Central memory CD8-positive, alpha-beta T cell (primary cell): ENCODE measurements around the gene PDXDC1.
"Not testable (repeated sequence)": the region's sequence is repeated elsewhere in the genome, so short reads cannot be mapped to it uniquely, and the experiment has no call there.

Experiments
- ATAC-seq: fragments of 150-1000 bp; cut with Tn5 transposase; replicated peaks from 2 replicates; pipeline ENCODE4 v1.10.0; 2022; ENCODE audit warnings: mild to moderate bottlenecking, moderate FRiP score, moderate number of reproducible peaks; ENCODE audit not compliant: poor library complexity, severe bottlenecking; ENCODE audit errors: extremely low read depth
- DNase-seq, 2 donors: peaks; one replicate each; pipeline ENCODE4 v3.0.0; 2021; ENCODE audit warnings: low spot score in 2 of 2
- H3K27ac Mint-ChIP-seq: one replicate; pipeline ENCODE4 v1.8.0; 2022; ENCODE audit warnings: low read depth, mild to moderate bottlenecking, moderate library complexity, mixed read lengths
- H3K27me3 Mint-ChIP-seq: one replicate; pipeline ENCODE4 v1.8.0; 2022; ENCODE audit warnings: mixed read lengths
- H3K36me3 Mint-ChIP-seq: one replicate; pipeline ENCODE4 v1.8.0; 2022; ENCODE audit warnings: mild to moderate bottlenecking, moderate library complexity, mixed read lengths; ENCODE audit not compliant: insufficient read depth
- H3K4me1 Mint-ChIP-seq: one replicate; pipeline ENCODE4 v1.8.0; 2022; ENCODE audit warnings: mixed read lengths
- H3K4me3 Mint-ChIP-seq: one replicate; pipeline ENCODE4 v1.8.0; 2022; ENCODE audit warnings: mild to moderate bottlenecking, moderate library complexity, mixed read lengths
- H3K9me3 Mint-ChIP-seq: one replicate; pipeline ENCODE4 v1.8.0; 2022; ENCODE audit warnings: mixed read lengths

PDXDC1 gene

GRCh38 chr16:14978281-14978680 lies 3.5 kb downstream of the PDXDC1 start:
- H3K4me3 Mint-ChIP-seq, H3K27ac Mint-ChIP-seq, H3K27me3 Mint-ChIP-seq, H3K9me3 Mint-ChIP-seq, ATAC-seq, DNase-seq: not testable (repeated sequence)
- Mint-ChIP-seq H3K4me1 (peaks cover 45% of the 10 kb centered on the region), H3K36me3 (peaks cover 14% of the 10 kb centered on the region)

- not testable (repeated sequence) for H3K27ac Mint-ChIP-seq, H3K27me3 Mint-ChIP-seq, ATAC-seq, H3K9me3 Mint-ChIP-seq, DNase-seq, H3K4me3 Mint-ChIP-seq
- H3K4me1 Mint-ChIP-seq: peaks cover 45% of the 10 kb centered on the region
- peaks cover 14% of the 10 kb centered on the region for H3K36me3 Mint-ChIP-seq
These were observed 4.1 kb downstream of the PDXDC1 start for GRCh38 chr16:14978908-14979307.

- not testable (repeated sequence) for ATAC-seq, H3K9me3 Mint-ChIP-seq, DNase-seq, H3K4me3 Mint-ChIP-seq, H3K27ac Mint-ChIP-seq, H3K27me3 Mint-ChIP-seq
- Mint-ChIP-seq H3K36me3 (peaks cover 20% of the 10 kb centered on the region), H3K4me1 (peaks cover 49% of the 10 kb centered on the region)
These were observed 6.4 kb downstream of the PDXDC1 start for GRCh38 chr16:14981234-14981633.

GRCh38 chr16:14982521-14982920 lies 7.7 kb downstream of the PDXDC1 start:
- H3K9me3 Mint-ChIP-seq, H3K27ac Mint-ChIP-seq: not testable (repeated sequence)

GRCh38 chr16:14988092-14988491 lies 13.3 kb downstream of the PDXDC1 start:
- H3K27ac Mint-ChIP-seq, H3K9me3 Mint-ChIP-seq, H3K27me3 Mint-ChIP-seq, ATAC-seq, DNase-seq, H3K4me3 Mint-ChIP-seq: not testable (repeated sequence)
- Mint-ChIP-seq H3K4me1 (peaks cover 38% of the 10 kb centered on the region), H3K36me3 (peaks cover 34% of the 10 kb centered on the region)

More at GRCh38 chr16:14982521-14982920, 7.7 kb downstream of the PDXDC1 start:
- not testable (repeated sequence) for H3K4me3 Mint-ChIP-seq, DNase-seq, H3K27me3 Mint-ChIP-seq, ATAC-seq
- Mint-ChIP-seq H3K36me3 (peaks cover 24% of the 10 kb centered on the region), H3K4me1 (peaks cover 39% of the 10 kb centered on the region)

GRCh38 chr16:14988661-14989191 lies 13.9 kb downstream of the PDXDC1 start:
- H3K4me1 Mint-ChIP-seq: peaks cover 42% of the 10 kb centered on the region
- H3K36me3 Mint-ChIP-seq: peaks cover 34% of the 10 kb centered on the region
- peak overlapping the region; percentile 36 for H3K4me3 Mint-ChIP-seq
- not testable (repeated sequence) for H3K27ac Mint-ChIP-seq, H3K27me3 Mint-ChIP-seq, ATAC-seq, H3K9me3 Mint-ChIP-seq, DNase-seq

GRCh38 chr16:14989291-14990281 lies 14.8 kb downstream of the PDXDC1 start:
- not testable (repeated sequence) for ATAC-seq, H3K9me3 Mint-ChIP-seq, DNase-seq, H3K27ac Mint-ChIP-seq, H3K27me3 Mint-ChIP-seq
- H3K4me1 Mint-ChIP-seq: peaks cover 45% of the 10 kb centered on the region
- peak overlapping the region; percentile 32 for H3K4me3 Mint-ChIP-seq
- peaks cover 31% of the 10 kb centered on the region for H3K36me3 Mint-ChIP-seq

- H3K27me3 Mint-ChIP-seq, H3K4me3 Mint-ChIP-seq, ATAC-seq, H3K27ac Mint-ChIP-seq, H3K9me3 Mint-ChIP-seq, DNase-seq: not testable (repeated sequence)
- Mint-ChIP-seq H3K4me1 (peaks cover 46% of the 10 kb centered on the region), H3K36me3 (peaks cover 21% of the 10 kb centered on the region)
These were observed 18.7 kb downstream of the PDXDC1 start for GRCh38 chr16:14993277-14994151.

- not testable (repeated sequence) for H3K9me3 Mint-ChIP-seq, H3K27ac Mint-ChIP-seq, DNase-seq, H3K27me3 Mint-ChIP-seq, ATAC-seq, H3K4me3 Mint-ChIP-seq
- peaks cover 37% of the 10 kb centered on the region for H3K4me1 Mint-ChIP-seq
- H3K36me3 Mint-ChIP-seq: peaks cover 26% of the 10 kb centered on the region
These were observed 21.9 kb downstream of the PDXDC1 start for GRCh38 chr16:14996702-14997101.

- H3K4me1 Mint-ChIP-seq: peaks cover 24% of the 10 kb centered on the region
- ATAC-seq, H3K27ac Mint-ChIP-seq, DNase-seq, H3K27me3 Mint-ChIP-seq, H3K4me3 Mint-ChIP-seq, H3K9me3 Mint-ChIP-seq: not testable (repeated sequence)
- peaks cover 26% of the 10 kb centered on the region for H3K36me3 Mint-ChIP-seq
These were observed 23.5 kb downstream of the PDXDC1 start for GRCh38 chr16:14998300-14998699.

- peaks cover 11% of the 10 kb centered on the region for H3K4me1 Mint-ChIP-seq
- not testable (repeated sequence) for H3K27ac Mint-ChIP-seq, ATAC-seq
These were observed 25.0 kb downstream of the PDXDC1 start for GRCh38 chr16:14999845-15000244.

GRCh38 chr16:15002448-15002847 lies 27.6 kb downstream of the PDXDC1 start:
- H3K36me3 Mint-ChIP-seq: peaks cover 44% of the 10 kb centered on the region
- H3K4me3 Mint-ChIP-seq, H3K4me1 Mint-ChIP-seq, H3K27ac Mint-ChIP-seq, H3K9me3 Mint-ChIP-seq, ATAC-seq, DNase-seq, H3K27me3 Mint-ChIP-seq: not testable (repeated sequence)

More at GRCh38 chr16:14999845-15000244, 25.0 kb downstream of the PDXDC1 start:
- H3K27me3 Mint-ChIP-seq, H3K9me3 Mint-ChIP-seq, H3K4me3 Mint-ChIP-seq, DNase-seq: not testable (repeated sequence)
- H3K36me3 Mint-ChIP-seq: peaks cover 35% of the 10 kb centered on the region
